ENCODE results near the gene HDAC5. TPM values are rescaled to one million over a fixed set of nuclear protein-coding genes. Genes with fewer than 3 reads are reported as not detected.

Gene HDAC5
- total RNA-seq, 4 donors from 2014 or later: 45.3 to 182 (median 70.8) TPM

GRCh38 chr17:44108440-44109311 lies 14.8 kb downstream of the HDAC5 start:
- no peaks in the 10 kb centered on the region for H3K27me3 ChIP-seq

GRCh38 chr17:44106801-44107200 lies 16.6 kb downstream of the HDAC5 start:
- intact Hi-C loops (cut with DNase I; ENCODE audit: low total_unique reads) (no loop called here), in situ Hi-C loops (cut with MboI; ENCODE audit: low pct_ligation_motif_present in 1 of 4, low pct_unique_long_range_greater_than_20kb in 1 of 4, low sequenced_read_pairs in 3 of 4) (no loop called here)
- Histone ChIP-seq H3K27ac (peak overlapping the region in 3 of 4 donors; percentile 86 to 94 (median 88)), H3K27me3 (no peaks in the 10 kb centered on the region), H3K9me3 (no peaks in the 10 kb centered on the region), H3K36me3 (no peaks in the 10 kb centered on the region), H3K4me1 (peaks cover 39 to 55% (median 42%) of the 10 kb centered on the region in 4 donors), H3K4me3 (no peak overlapping the region)
- DNase-seq: no peak
- WGBS, 2 donors (ENCODE audit: low coverage in 1 of 2): 90 to 95% methylated on average over 3 to 4 of the region's 4 CpGs
- TF ChIP-seq POLR2A (IDR thresholded peaks at IDR 0.05): no peak
- no peak for TF ChIP-seq POLR2AphosphoS5 (IDR thresholded peaks at IDR 0.05)
- TF ChIP-seq CTCF (IDR thresholded peaks at IDR 0.05): no peak
- TF ChIP-seq EP300 (IDR thresholded peaks at IDR 0.05; ENCODE audit: low read depth): no peak

More at GRCh38 chr17:44108440-44109311, 14.8 kb downstream of the HDAC5 start:
- H3K4me3 ChIP-seq: no peak overlapping the region
- WGBS, 2 donors (ENCODE audit: low coverage in 1 of 2): 57 to 61% methylated on average over 5 to 16 of the region's 16 CpGs
- H3K9me3 ChIP-seq: no peaks in the 10 kb centered on the region
- H3K36me3 ChIP-seq: no peaks in the 10 kb centered on the region
- TF ChIP-seq POLR2AphosphoS5 (IDR thresholded peaks at IDR 0.05) (peak; percentile 62 to 65 (median 63)), CTCF (IDR thresholded peaks at IDR 0.05) (no peak), EP300 (IDR thresholded peaks at IDR 0.05; ENCODE audit: low read depth) (no peak)
- peaks cover 46 to 63% (median 50%) of the 10 kb centered on the region in 4 donors for H3K4me1 ChIP-seq
- in situ Hi-C loops (cut with MboI; ENCODE audit: low pct_ligation_motif_present in 1 of 4, low pct_unique_long_range_greater_than_20kb in 1 of 4, low sequenced_read_pairs in 3 of 4): no loop called here
- H3K27ac ChIP-seq: peak overlapping the region; percentile 77 to 94 (median 87)
- peak; percentile 79 for DNase-seq
- intact Hi-C loops (cut with DNase I; ENCODE audit: low total_unique reads): no loop called here

DNA sequence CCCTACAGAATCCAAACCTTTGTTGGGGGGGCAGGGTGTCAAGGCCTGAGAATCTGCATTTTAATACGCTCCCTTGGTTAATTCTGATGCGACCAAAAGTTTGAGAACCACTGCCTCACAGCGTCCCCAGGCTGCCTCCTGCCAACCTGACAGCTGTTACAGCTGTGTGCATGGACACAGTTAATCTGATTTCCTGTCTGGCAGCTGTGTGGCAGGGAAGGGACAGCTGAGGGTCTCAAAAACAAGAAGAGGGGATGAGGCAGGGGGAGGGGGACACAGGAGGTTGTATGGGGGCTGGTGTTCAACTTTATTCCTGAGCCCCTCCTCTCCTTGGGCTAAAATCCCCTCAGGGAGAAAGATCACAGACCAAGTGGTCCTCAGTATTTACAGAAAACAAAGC lies 17.5 kb downstream of the HDAC5 start:
- Histone ChIP-seq H3K9me3 (no peaks in the 10 kb centered on the region), H3K4me1 (peaks cover 34 to 46% (median 34%) of the 10 kb centered on the region in 4 donors), H3K27ac (no peak overlapping the region), H3K36me3 (no peaks in the 10 kb centered on the region), H3K4me3 (no peak overlapping the region), H3K27me3 (no peaks in the 10 kb centered on the region)
- in situ Hi-C loops (cut with MboI; ENCODE audit: low pct_ligation_motif_present in 1 of 4, low pct_unique_long_range_greater_than_20kb in 1 of 4, low sequenced_read_pairs in 3 of 4): no loop called here
- DNase-seq: no peak
- 74 to 100% methylated on average over 1 to 3 of the region's 3 CpGs for WGBS, 2 donors (ENCODE audit: low coverage in 1 of 2)
- intact Hi-C loops (cut with DNase I; ENCODE audit: low total_unique reads): no loop called here
- no peak for TF ChIP-seq EP300 (IDR thresholded peaks at IDR 0.05; ENCODE audit: low read depth)
- no peak for TF ChIP-seq POLR2A (IDR thresholded peaks at IDR 0.05)
- TF ChIP-seq CTCF (IDR thresholded peaks at IDR 0.05): no peak
- no peak for TF ChIP-seq POLR2AphosphoS5 (IDR thresholded peaks at IDR 0.05)

DNA sequence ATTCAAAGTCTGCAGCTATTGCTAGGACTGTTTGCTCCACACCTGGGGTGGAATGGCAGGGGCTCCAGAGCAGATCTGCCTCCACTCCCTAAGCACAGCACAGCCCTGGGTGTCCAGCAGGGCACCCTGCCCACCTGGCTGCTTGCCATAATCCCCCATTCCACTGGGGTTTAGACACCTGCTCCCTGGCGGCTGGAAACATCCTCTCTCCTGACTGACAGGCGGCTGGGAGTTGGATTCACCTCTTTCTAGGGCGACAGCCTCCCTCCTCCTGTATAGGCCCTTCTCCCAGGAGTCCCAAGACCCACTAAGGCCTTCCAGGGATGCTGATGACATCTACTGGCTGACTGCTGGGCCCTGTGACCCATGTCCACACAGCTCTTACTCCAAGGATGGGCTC lies 18.0 kb downstream of the HDAC5 start:
- in situ Hi-C loops (cut with MboI; ENCODE audit: low pct_ligation_motif_present in 1 of 4, low pct_unique_long_range_greater_than_20kb in 1 of 4, low sequenced_read_pairs in 3 of 4) (no loop called here), intact Hi-C loops (cut with DNase I; ENCODE audit: low total_unique reads) (no loop called here)
- Histone ChIP-seq H3K4me3 (no peak overlapping the region), H3K27me3 (no peaks in the 10 kb centered on the region), H3K36me3 (no peaks in the 10 kb centered on the region), H3K4me1 (peaks cover 29 to 42% (median 30%) of the 10 kb centered on the region in 4 donors), H3K27ac (no peak overlapping the region), H3K9me3 (no peaks in the 10 kb centered on the region)
- TF ChIP-seq POLR2A (IDR thresholded peaks at IDR 0.05) (no peak), POLR2AphosphoS5 (IDR thresholded peaks at IDR 0.05) (no peak), EP300 (IDR thresholded peaks at IDR 0.05; ENCODE audit: low read depth) (no peak), CTCF (IDR thresholded peaks at IDR 0.05) (no peak)
- DNase-seq: no peak
- 71% methylated on average over 3 of the region's 3 CpGs; no CpG with 5 or more reads in 1 of the 2 donors for WGBS, 2 donors (ENCODE audit: low coverage in 1 of 2)

All from transverse colon (tissue), 4 donors.